ENCODE data around the gene ATP11A. TPM values are rescaled to one million over a fixed set of nuclear protein-coding genes. Genes with fewer than 3 reads are reported as not detected.
"Not testable (repeated sequence)": the region's sequence is repeated elsewhere in the genome, so short reads cannot be mapped to it uniquely, and the experiment has no call there.

Gene ATP11A
- total RNA-seq, 1 donor from 2014 or later, result 90.4 TPM

DNA sequence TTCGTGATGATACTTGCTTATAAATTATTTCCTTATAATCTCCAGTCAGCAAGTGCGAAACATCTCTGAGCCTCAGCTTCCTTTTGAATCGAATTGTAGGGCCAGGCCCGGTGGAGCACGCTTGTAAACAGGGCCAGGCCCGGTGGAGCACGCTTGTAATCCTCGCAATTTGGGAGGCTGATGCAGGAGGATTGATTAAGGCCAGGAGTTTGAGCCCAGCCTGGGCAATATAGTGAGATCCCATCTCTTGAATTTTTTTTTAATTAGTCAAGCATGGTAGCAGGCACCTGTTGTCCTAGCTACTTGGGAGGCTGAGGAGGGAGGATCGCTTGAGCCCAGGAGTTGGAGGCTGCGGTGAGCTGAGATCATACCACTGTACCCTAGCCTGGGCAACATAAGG, 163.0 kb downstream of the ATP11A start:
- DNase-seq (ENCODE audit: low spot score), result no peak
- peaks cover 36% of the 10 kb centered on the region for H3K36me3 Mint-ChIP-seq (ENCODE audit: low read depth)
- peaks cover 2% of the 10 kb centered on the region for H3K9me3 Mint-ChIP-seq
- no peaks in the 10 kb centered on the region for H3K27me3 Mint-ChIP-seq (ENCODE audit: insufficient read depth)
- H3K4me1 Mint-ChIP-seq (ENCODE audit: low read depth), result no peaks in the 10 kb centered on the region
- H3K4me3 Mint-ChIP-seq, result no peak overlapping the region
- no peak overlapping the region for H3K27ac Mint-ChIP-seq
- intact Hi-C loops (cut with micrococcal nuclease), result no loop called here

- Mint-ChIP-seq H3K27me3 (ENCODE audit: insufficient read depth) (no peaks in the 10 kb centered on the region), H3K36me3 (ENCODE audit: low read depth) (peaks cover 38% of the 10 kb centered on the region), H3K4me1 (ENCODE audit: low read depth) (no peaks in the 10 kb centered on the region), H3K4me3 (no peak overlapping the region), H3K27ac (no peak overlapping the region), H3K9me3 (no peaks in the 10 kb centered on the region)
- intact Hi-C loops (cut with micrococcal nuclease), result no loop called here
- no peak for DNase-seq (ENCODE audit: low spot score)
Measured at GRCh38 chr13:112854321-112854720, 164.5 kb downstream of the ATP11A start.

DNA sequence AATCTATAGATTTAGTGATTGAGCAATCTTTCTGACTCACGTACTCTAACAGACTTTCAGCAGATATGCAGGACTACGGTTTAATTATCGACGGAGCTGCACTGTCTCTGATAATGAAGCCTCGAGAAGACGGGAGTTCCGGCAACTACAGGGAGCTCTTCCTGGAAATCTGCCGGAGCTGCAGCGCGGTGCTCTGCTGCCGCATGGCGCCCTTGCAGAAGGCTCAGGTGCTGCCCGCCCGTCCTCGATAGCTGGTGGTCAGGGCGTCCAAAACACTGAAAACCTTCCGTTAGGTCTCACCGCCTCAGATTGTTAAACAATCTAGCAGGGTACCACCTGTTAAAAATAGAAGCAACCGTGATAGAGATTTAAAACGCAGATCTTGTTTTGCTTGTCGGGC, 166.0 kb downstream of the ATP11A start:
- intact Hi-C loops (cut with micrococcal nuclease), result no loop called here
- Mint-ChIP-seq H3K4me3 (no peak overlapping the region), H3K27ac (no peak overlapping the region), H3K27me3 (ENCODE audit: insufficient read depth) (no peaks in the 10 kb centered on the region), H3K4me1 (ENCODE audit: low read depth) (no peaks in the 10 kb centered on the region), H3K36me3 (ENCODE audit: low read depth) (peaks cover 43% of the 10 kb centered on the region), H3K9me3 (no peaks in the 10 kb centered on the region)
- no peak for DNase-seq (ENCODE audit: low spot score)

GRCh38 chr13:112857914-112858490, 168.2 kb downstream of the ATP11A start:
- H3K27ac Mint-ChIP-seq, result no peak overlapping the region
- H3K4me1 Mint-ChIP-seq (ENCODE audit: low read depth), result no peaks in the 10 kb centered on the region
- intact Hi-C loops (cut with micrococcal nuclease), result no loop called here
- no peaks in the 10 kb centered on the region for H3K27me3 Mint-ChIP-seq (ENCODE audit: insufficient read depth)
- no peak overlapping the region for H3K4me3 Mint-ChIP-seq
- peaks cover 41% of the 10 kb centered on the region for H3K36me3 Mint-ChIP-seq (ENCODE audit: low read depth)
- no peaks in the 10 kb centered on the region for H3K9me3 Mint-ChIP-seq
- no peak for DNase-seq (ENCODE audit: low spot score)

DNA sequence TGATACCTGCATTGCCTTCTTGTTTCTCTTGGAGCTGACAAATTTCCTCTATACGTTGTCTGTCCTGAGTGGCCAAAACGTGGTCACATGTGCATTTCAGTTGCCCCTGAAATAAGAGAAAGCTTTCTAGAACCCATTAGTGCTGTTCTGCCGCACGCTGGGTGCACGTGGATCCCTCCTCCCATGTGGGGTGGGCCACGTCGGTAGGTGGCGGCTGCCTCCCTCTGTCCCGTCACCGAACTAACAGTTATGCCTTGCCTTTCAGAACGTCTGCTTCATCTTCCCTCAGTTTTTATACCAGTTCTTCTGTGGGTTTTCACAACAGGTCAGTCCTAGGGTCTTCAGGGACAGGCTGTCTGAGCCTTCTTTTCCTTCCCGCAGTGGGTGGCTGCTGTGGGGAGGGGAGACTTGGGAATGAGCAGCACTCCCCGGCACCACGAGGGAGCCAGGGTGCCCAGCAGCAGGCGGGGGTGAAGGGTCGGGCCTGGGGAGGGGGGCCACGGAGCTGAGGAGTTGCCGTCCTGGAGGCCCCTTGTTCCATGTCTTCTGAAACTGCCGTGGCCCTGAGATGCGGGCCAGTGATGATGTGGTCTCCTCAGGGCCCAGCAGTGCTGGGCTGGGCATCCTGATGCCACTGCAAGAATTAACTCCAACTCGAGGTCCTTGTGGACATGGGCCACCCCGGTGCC, 169.4 kb downstream of the ATP11A start:
- DNase-seq (ENCODE audit: low spot score), result no peak
- H3K4me3 Mint-ChIP-seq, result no peak overlapping the region
- no peaks in the 10 kb centered on the region for H3K9me3 Mint-ChIP-seq
- no peak overlapping the region for H3K27ac Mint-ChIP-seq
- peaks cover 38% of the 10 kb centered on the region for H3K36me3 Mint-ChIP-seq (ENCODE audit: low read depth)
- H3K4me1 Mint-ChIP-seq (ENCODE audit: low read depth), result no peaks in the 10 kb centered on the region
- H3K27me3 Mint-ChIP-seq (ENCODE audit: insufficient read depth), result no peaks in the 10 kb centered on the region
- intact Hi-C loops (cut with micrococcal nuclease), result no loop called here

GRCh38 chr13:112859817-112860190, 170.0 kb downstream of the ATP11A start:
- no peak overlapping the region for H3K4me3 Mint-ChIP-seq
- DNase-seq (ENCODE audit: low spot score), result no peak
- H3K9me3 Mint-ChIP-seq, result no peaks in the 10 kb centered on the region
- no peaks in the 10 kb centered on the region for H3K4me1 Mint-ChIP-seq (ENCODE audit: low read depth)
- peaks cover 35% of the 10 kb centered on the region for H3K36me3 Mint-ChIP-seq (ENCODE audit: low read depth)
- H3K27ac Mint-ChIP-seq, result no peak overlapping the region
- no peaks in the 10 kb centered on the region for H3K27me3 Mint-ChIP-seq (ENCODE audit: insufficient read depth)
- intact Hi-C loops (cut with micrococcal nuclease), result no loop called here

DNA sequence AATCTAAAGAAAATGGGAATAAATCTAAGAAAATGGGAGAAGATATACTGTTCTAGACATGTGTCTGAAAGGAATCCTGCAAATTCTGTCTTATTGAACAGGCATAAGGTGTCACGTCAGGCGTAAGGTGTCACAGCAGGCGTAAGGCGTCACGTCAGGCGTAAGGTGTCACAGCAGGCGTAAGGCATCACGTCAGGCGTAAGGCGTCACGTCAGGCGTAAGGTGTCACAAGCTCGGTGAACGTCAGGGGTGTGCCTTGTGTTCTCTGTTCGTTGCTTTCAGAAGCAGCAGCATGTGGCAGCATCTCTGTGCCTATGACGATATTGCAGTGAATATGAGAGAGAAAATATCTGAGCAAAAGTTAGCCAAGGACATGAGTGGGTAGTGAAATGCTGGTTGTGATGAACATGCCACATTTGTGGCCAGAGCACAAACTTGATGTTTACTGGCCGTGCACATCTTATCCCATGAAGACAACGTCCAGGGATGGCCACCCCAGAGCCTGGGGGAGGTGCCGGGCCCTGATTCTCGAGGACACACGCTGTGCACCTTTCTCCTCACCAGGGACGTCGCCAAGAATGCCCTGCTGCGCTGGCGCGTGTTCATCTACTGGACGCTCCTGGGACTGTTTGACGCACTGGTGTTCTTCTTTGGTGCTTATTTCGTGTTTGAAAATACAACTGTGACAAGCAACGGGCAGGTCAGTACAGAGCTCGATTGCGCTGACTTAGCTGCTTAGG, 172.2 kb downstream of the ATP11A start:
- no peak for DNase-seq (ENCODE audit: low spot score)
- H3K4me3 Mint-ChIP-seq, result no peak overlapping the region
- peaks cover 33% of the 10 kb centered on the region for H3K36me3 Mint-ChIP-seq (ENCODE audit: low read depth)
- no peaks in the 10 kb centered on the region for H3K4me1 Mint-ChIP-seq (ENCODE audit: low read depth)
- intact Hi-C loops (cut with micrococcal nuclease), result no loop called here
- H3K9me3 Mint-ChIP-seq, result no peaks in the 10 kb centered on the region
- H3K27ac Mint-ChIP-seq, result no peak overlapping the region
- H3K27me3 Mint-ChIP-seq (ENCODE audit: insufficient read depth), result no peaks in the 10 kb centered on the region

DNA sequence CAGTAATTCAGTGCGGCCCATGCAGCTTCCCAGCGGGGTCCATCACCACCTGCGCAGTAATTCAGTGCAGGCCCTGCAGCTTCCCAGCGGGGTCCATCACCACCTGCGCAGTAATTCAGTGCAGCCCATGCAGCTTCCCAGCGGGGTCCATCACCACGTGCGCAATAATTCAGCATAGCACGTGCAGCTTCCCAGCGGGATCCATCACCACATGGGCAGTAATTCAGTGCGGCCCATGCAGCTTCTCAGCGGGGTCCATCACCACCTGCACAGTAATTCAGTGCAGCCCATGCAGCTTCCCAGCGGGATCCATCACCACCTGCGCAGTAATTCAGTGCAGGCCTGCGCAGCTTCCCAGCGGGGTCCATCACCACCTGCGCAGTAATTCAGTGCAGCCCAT, 173.5 kb downstream of the ATP11A start:
- H3K4me1 Mint-ChIP-seq (ENCODE audit: low read depth); intact Hi-C loops (cut with micrococcal nuclease); H3K27ac Mint-ChIP-seq; DNase-seq (ENCODE audit: low spot score); H3K27me3 Mint-ChIP-seq (ENCODE audit: insufficient read depth); H3K4me3 Mint-ChIP-seq; H3K9me3 Mint-ChIP-seq: not testable (repeated sequence)
- peaks cover 38% of the 10 kb centered on the region for H3K36me3 Mint-ChIP-seq (ENCODE audit: low read depth)

GRCh38 chr13:112865478-112865877, 175.6 kb downstream of the ATP11A start:
- H3K27me3 Mint-ChIP-seq (ENCODE audit: insufficient read depth); H3K4me1 Mint-ChIP-seq (ENCODE audit: low read depth); H3K27ac Mint-ChIP-seq; DNase-seq (ENCODE audit: low spot score); H3K9me3 Mint-ChIP-seq; intact Hi-C loops (cut with micrococcal nuclease); H3K4me3 Mint-ChIP-seq: not testable (repeated sequence)
- H3K36me3 Mint-ChIP-seq (ENCODE audit: low read depth), result peaks cover 39% of the 10 kb centered on the region

DNA sequence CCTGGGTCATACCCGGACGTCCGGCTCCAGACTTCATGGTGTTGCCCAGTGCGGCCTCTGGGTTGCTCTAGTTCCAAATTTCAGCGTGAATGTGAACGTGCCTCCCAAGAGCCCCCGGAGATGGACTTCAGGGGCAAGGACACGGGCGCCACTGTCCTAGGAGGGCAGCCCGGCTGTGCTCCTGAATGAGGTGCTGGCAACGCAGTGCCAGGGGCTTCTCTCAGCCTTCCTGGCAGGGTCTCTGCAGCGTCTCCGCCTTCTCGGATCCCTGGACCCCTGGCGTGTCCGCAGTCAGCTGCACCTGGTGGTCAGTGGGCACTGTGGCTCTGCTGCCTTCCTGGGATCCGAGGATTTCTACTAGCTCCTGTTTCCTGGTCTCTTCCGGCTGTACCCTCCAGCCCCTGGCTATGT, 177.5 kb downstream of the ATP11A start:
- DNase-seq (ENCODE audit: low spot score), result no peak
- intact Hi-C loops (cut with micrococcal nuclease), result no loop called here
- Mint-ChIP-seq H3K9me3 (no peaks in the 10 kb centered on the region), H3K27me3 (ENCODE audit: insufficient read depth) (no peaks in the 10 kb centered on the region), H3K36me3 (ENCODE audit: low read depth) (peaks cover 32% of the 10 kb centered on the region), H3K4me1 (ENCODE audit: low read depth) (no peaks in the 10 kb centered on the region), H3K27ac (no peak overlapping the region), H3K4me3 (no peak overlapping the region)

DNA sequence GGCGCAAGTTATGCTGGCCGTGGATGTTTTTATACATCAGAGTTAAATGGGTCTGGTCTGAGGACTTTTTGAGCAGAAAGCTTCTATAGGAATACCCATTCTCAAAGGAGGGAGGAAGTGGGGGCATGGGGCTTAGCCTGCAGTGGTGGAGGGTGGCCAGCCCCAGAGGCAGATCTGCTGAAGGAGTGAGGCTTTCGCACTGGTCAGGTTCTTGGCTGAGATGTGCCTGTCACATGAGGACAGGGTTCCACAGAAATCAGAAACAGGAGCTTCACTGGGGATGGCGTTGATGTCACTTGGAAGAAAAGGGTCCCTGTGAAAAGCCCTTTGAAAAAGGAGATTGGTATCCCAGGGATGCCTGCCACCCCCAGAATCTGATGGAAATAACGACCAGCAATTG, 178.5 kb downstream of the ATP11A start:
- peaks cover 33% of the 10 kb centered on the region for H3K36me3 Mint-ChIP-seq (ENCODE audit: low read depth)
- peaks cover 8% of the 10 kb centered on the region for H3K9me3 Mint-ChIP-seq
- H3K27ac Mint-ChIP-seq, result no peak overlapping the region
- intact Hi-C loops (cut with micrococcal nuclease), result no loop called here
- H3K4me3 Mint-ChIP-seq, result no peak overlapping the region
- no peaks in the 10 kb centered on the region for H3K27me3 Mint-ChIP-seq (ENCODE audit: insufficient read depth)
- peaks cover 7% of the 10 kb centered on the region for H3K4me1 Mint-ChIP-seq (ENCODE audit: low read depth)
- no peak for DNase-seq (ENCODE audit: low spot score)

GRCh38 chr13:112869202-112870050, 179.6 kb downstream of the ATP11A start:
- Mint-ChIP-seq H3K9me3 (peaks cover 13% of the 10 kb centered on the region), H3K27me3 (ENCODE audit: insufficient read depth) (no peaks in the 10 kb centered on the region), H3K27ac (no peak overlapping the region), H3K36me3 (ENCODE audit: low read depth) (peaks cover 38% of the 10 kb centered on the region), H3K4me3 (no peak overlapping the region), H3K4me1 (ENCODE audit: low read depth) (peaks cover 12% of the 10 kb centered on the region)
- DNase-seq (ENCODE audit: low spot score), result no peak
- intact Hi-C loops (cut with micrococcal nuclease), result no loop called here

GRCh38 chr13:112870051-112870331, 180.2 kb downstream of the ATP11A start:
- no peak overlapping the region for H3K4me3 Mint-ChIP-seq
- H3K27me3 Mint-ChIP-seq (ENCODE audit: insufficient read depth), result no peaks in the 10 kb centered on the region
- intact Hi-C loops (cut with micrococcal nuclease), result no loop called here
- no peak for DNase-seq (ENCODE audit: low spot score)
- peaks cover 12% of the 10 kb centered on the region for H3K4me1 Mint-ChIP-seq (ENCODE audit: low read depth)
- H3K36me3 Mint-ChIP-seq (ENCODE audit: low read depth), result peaks cover 39% of the 10 kb centered on the region
- peaks cover 13% of the 10 kb centered on the region for H3K9me3 Mint-ChIP-seq
- H3K27ac Mint-ChIP-seq, result no peak overlapping the region

Data from activated T-helper 1 cell treated with anti-CD3 and anti-CD28 coated beads, Interleukin-12 subunit alpha, Interleukin-12 subunit beta, Interleukin-2, Interleukin-4 antibody, amounts not matched to agents 30 ng/mL and 10 ng/mL and 1 ng/mL, durations not matched to agents 14 hours and 24 hours and 36 hours (primary cell).